ENCODE results near the gene STON2.

Gene STON2

DNA sequence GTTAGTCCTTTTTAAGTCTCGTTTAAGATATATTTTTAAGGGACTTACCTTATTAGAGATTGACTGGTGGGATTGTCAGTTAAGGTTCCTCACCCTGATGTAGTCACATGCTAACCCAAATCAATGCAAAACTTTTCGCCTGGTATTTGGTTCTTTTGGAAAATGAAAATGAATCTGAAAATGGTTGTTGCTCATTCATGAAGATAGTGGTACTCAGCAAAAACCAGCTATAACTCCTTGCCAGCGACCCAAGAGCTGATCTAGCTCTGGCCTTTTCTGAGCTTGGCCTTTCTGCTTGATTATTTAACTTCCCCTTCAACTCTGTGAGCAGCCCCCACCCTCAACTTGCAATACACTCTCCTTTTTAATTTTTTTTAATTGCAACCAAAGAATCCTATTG lies 94.4 kb downstream of the STON2 start:
- TF ChIP-seq ZNF8 (CRISPR knock-in tag; IDR thresholded peaks at IDR 0.05), result no peak
- TF ChIP-seq, protein P1, sequence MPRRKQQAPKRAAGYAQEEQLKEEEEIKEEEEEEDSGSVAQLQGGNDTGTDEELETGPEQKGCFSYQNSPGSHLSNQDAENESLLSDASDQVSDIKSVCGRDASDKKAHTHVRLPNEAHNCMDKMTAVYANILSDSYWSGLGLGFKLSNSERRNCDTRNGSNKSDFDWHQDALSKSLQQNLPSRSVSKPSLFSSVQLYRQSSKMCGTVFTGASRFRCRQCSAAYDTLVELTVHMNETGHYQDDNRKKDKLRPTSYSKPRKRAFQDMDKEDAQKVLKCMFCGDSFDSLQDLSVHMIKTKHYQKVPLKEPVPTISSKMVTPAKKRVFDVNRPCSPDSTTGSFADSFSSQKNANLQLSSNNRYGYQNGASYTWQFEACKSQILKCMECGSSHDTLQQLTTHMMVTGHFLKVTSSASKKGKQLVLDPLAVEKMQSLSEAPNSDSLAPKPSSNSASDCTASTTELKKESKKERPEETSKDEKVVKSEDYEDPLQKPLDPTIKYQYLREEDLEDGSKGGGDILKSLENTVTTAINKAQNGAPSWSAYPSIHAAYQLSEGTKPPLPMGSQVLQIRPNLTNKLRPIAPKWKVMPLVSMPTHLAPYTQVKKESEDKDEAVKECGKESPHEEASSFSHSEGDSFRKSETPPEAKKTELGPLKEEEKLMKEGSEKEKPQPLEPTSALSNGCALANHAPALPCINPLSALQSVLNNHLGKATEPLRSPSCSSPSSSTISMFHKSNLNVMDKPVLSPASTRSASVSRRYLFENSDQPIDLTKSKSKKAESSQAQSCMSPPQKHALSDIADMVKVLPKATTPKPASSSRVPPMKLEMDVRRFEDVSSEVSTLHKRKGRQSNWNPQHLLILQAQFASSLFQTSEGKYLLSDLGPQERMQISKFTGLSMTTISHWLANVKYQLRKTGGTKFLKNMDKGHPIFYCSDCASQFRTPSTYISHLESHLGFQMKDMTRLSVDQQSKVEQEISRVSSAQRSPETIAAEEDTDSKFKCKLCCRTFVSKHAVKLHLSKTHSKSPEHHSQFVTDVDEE (CRISPR knock-in tag; IDR thresholded peaks at IDR 0.05), result no peak
- TF ChIP-seq RARB (CRISPR knock-in tag; IDR thresholded peaks at IDR 0.05), result no peak
- TF ChIP-seq, protein P2, sequence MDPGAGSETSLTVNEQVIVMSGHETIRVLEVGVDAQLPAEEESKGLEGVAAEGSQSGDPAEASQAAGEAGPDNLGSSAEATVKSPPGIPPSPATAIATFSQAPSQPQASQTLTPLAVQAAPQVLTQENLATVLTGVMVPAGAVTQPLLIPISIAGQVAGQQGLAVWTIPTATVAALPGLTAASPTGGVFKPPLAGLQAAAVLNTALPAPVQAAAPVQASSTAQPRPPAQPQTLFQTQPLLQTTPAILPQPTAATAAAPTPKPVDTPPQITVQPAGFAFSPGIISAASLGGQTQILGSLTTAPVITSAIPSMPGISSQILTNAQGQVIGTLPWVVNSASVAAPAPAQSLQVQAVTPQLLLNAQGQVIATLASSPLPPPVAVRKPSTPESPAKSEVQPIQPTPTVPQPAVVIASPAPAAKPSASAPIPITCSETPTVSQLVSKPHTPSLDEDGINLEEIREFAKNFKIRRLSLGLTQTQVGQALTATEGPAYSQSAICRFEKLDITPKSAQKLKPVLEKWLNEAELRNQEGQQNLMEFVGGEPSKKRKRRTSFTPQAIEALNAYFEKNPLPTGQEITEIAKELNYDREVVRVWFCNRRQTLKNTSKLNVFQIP (CRISPR knock-in tag; IDR thresholded peaks at IDR 0.05; ENCODE audit: borderline replicate concordance, low read depth), result no peak
- TF ChIP-seq PPARA (CRISPR knock-in tag; IDR thresholded peaks at IDR 0.05; ENCODE audit: borderline replicate concordance), result no peak
- TF ChIP-seq TOX (CRISPR knock-in tag; IDR thresholded peaks at IDR 0.05; ENCODE audit: borderline replicate concordance), result no peak
- TF ChIP-seq OSR1 (CRISPR knock-in tag; IDR thresholded peaks at IDR 0.05), result no peak
- no peak for ATAC-seq

DNA sequence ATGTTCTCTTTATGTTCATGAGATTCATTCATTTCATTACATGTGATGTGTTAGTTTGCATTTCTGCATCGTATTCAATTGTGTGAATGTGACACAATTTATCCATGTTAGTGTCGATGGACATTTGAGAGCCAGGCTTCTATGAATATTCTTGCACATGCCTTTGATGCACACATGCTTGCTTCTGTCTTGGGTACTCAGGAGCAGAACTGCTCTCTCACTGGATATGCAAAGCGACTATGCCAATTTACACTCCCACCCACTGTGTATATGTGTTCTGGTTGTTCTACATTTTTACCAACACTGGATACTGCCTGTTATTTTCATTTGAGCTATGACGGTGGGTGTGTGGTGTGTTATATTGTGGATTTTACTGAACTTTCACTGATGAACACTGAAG lies 95.1 kb downstream of the STON2 start:
- no peak for ATAC-seq
- TF ChIP-seq, protein P1 (CRISPR knock-in tag; IDR thresholded peaks at IDR 0.05), result no peak
- no peak for TF ChIP-seq ISL1 (CRISPR knock-in tag; IDR thresholded peaks at IDR 0.05)
- TF ChIP-seq SNAI2 (CRISPR knock-in tag; IDR thresholded peaks at IDR 0.05), result no peak
- TF ChIP-seq ZNF565 (CRISPR knock-in tag; conservative IDR thresholded peaks at IDR 0.05; ENCODE audit: low read depth), result no peak
- TF ChIP-seq PPARA (CRISPR knock-in tag; IDR thresholded peaks at IDR 0.05; ENCODE audit: borderline replicate concordance), result no peak
- TF ChIP-seq, protein P3, sequence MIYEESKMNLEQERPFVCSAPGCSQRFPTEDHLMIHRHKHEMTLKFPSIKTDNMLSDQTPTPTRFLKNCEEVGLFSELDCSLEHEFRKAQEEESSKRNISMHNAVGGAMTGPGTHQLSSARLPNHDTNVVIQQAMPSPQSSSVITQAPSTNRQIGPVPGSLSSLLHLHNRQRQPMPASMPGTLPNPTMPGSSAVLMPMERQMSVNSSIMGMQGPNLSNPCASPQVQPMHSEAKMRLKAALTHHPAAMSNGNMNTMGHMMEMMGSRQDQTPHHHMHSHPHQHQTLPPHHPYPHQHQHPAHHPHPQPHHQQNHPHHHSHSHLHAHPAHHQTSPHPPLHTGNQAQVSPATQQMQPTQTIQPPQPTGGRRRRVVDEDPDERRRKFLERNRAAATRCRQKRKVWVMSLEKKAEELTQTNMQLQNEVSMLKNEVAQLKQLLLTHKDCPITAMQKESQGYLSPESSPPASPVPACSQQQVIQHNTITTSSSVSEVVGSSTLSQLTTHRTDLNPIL (CRISPR knock-in tag; IDR thresholded peaks at IDR 0.05; ENCODE audit: low read depth), result no peak
- TF ChIP-seq OSR1 (CRISPR knock-in tag; IDR thresholded peaks at IDR 0.05), result no peak
- TF ChIP-seq TOX (CRISPR knock-in tag; IDR thresholded peaks at IDR 0.05; ENCODE audit: borderline replicate concordance), result no peak
- no peak for TF ChIP-seq BACH2 (CRISPR knock-in tag; IDR thresholded peaks at IDR 0.05; ENCODE audit: borderline replicate concordance)
- no peak for TF ChIP-seq GLIS3 (CRISPR knock-in tag; IDR thresholded peaks at IDR 0.05)
- TF ChIP-seq CSDC2 (CRISPR knock-in tag; IDR thresholded peaks at IDR 0.05), result no peak
- TF ChIP-seq, protein P4, sequence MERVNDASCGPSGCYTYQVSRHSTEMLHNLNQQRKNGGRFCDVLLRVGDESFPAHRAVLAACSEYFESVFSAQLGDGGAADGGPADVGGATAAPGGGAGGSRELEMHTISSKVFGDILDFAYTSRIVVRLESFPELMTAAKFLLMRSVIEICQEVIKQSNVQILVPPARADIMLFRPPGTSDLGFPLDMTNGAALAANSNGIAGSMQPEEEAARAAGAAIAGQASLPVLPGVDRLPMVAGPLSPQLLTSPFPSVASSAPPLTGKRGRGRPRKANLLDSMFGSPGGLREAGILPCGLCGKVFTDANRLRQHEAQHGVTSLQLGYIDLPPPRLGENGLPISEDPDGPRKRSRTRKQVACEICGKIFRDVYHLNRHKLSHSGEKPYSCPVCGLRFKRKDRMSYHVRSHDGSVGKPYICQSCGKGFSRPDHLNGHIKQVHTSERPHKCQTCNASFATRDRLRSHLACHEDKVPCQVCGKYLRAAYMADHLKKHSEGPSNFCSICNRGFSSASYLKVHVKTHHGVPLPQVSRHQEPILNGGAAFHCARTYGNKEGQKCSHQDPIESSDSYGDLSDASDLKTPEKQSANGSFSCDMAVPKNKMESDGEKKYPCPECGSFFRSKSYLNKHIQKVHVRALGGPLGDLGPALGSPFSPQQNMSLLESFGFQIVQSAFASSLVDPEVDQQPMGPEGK (CRISPR knock-in tag; IDR thresholded peaks at IDR 0.05; ENCODE audit: borderline replicate concordance), result no peak
- no peak for TF ChIP-seq ZFP30 (CRISPR knock-in tag; IDR thresholded peaks at IDR 0.05)
- TF ChIP-seq ZC3H10 (CRISPR knock-in tag; IDR thresholded peaks at IDR 0.05), result no peak
- TF ChIP-seq, protein P5, sequence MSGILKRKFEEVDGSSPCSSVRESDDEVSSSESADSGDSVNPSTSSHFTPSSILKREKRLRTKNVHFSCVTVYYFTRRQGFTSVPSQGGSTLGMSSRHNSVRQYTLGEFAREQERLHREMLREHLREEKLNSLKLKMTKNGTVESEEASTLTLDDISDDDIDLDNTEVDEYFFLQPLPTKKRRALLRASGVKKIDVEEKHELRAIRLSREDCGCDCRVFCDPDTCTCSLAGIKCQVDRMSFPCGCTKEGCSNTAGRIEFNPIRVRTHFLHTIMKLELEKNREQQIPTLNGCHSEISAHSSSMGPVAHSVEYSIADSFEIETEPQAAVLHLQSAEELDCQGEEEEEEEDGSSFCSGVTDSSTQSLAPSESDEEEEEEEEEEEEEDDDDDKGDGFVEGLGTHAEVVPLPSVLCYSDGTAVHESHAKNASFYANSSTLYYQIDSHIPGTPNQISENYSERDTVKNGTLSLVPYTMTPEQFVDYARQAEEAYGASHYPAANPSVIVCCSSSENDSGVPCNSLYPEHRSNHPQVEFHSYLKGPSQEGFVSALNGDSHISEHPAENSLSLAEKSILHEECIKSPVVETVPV (CRISPR knock-in tag; IDR thresholded peaks at IDR 0.05), result no peak
- TF ChIP-seq ESRRG (CRISPR knock-in tag; IDR thresholded peaks at IDR 0.05), result no peak
- TF ChIP-seq RARB (CRISPR knock-in tag; IDR thresholded peaks at IDR 0.05), result no peak

Data from SK-N-SH treated with all-trans-retinoic acid at 6 μM for 48 hours (cell line).